ENCODE measurements around the gene NKAIN4.

GRCh38 chr20:63240004-63240403, 14.3 kb downstream of the NKAIN4 start:
- TF ChIP-seq CTCF (IDR thresholded peaks at IDR 0.05) (no peak), EZH2 (IDR thresholded peaks at IDR 0.05; ENCODE audit: borderline replicate concordance, insufficient read depth, low read depth, low read length, poor library complexity, severe bottlenecking) (no peak)
